GM21576 (cell line): ENCODE results near the gene DNASE1L3.

Source experiments
- ATAC-seq: cut with Tn5 transposase; IDR thresholded peaks from one replicate; pipeline ENCODE4 v1.9.1; 2021; ENCODE audit warnings: mild to moderate bottlenecking, moderate library complexity; ENCODE audit not compliant: unreplicated experiment

Gene DNASE1L3

DNA sequence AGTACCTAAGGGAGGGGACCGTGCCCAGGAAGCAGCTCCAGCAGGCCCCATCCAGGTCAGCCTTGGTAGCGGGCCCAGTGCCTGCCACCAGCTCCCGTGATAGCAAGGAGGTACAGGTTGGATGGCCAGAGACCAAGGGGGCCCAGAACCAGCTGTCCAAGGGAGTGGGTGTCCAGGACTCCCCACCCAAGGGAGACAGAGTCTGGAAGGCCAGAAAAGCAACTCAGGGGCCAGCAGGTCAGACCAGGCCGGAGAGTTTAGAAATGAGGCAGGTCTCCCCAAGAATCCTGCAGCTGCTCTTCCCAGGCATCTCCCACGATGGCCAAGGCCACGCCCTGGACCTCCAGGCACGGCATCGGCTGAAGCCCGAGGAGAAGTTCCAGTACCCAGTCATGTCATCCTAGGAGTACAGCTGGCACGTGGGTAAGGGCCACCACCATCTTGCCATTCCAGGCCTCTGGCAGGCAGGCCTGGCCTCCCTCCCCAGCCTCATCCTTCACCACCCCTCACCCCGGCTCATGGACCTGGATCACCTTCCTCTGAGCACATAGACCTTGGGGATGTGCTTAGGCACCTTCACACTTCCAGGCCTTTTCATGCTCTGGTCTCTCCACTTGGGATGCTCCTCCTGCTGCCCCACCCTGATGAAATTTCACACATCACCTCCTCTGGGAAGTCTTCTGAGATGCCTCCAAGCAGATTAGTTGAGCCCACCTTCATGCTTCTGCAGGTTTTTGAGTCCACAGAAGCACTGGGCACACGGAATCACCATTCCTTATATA lies 30.5 kb downstream of the DNASE1L3 start:
- ATAC-seq = no peak

DNA sequence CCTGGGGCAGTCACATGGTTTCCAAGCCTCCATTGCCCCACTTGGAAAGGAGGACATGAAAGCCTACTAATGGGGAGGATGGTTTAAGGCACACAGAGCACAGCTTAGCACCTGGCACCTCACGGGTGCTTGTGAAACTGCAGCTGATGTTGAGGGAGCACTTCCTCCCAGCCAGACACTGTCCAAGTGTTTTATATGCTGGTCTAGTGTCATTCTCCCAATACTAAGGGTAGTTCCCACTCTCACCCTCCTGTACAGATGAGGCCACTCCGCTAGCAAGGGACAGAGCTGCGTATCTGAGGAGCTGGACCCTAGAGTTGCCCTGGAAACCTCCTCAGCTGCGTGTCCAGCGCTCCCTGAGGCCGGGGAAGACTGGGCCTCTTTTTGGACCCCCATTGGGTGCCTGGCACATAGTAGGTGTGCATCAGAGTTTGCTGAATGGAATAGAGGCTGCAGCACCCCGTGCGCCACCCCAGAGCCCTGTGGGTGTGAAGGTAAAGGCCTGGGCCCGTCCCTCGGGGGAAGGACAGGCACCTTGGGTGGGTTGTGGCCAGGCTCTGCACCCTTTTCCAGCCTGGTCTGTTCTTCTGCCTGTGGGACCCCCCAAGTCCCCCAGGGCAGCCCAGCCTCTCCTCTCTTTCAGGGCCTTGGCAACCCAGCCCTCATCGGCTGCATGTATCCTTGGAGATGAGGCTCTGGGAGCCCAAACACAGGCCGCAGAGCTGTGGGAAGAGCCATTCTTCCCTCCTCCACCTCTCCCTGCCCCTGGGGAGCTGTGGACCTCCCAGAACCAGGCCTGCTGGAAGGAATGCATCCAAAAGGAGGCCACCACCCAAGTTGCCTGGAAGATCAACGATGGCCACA lies 31.3 kb downstream of the DNASE1L3 start:
- no peak for ATAC-seq

DNA sequence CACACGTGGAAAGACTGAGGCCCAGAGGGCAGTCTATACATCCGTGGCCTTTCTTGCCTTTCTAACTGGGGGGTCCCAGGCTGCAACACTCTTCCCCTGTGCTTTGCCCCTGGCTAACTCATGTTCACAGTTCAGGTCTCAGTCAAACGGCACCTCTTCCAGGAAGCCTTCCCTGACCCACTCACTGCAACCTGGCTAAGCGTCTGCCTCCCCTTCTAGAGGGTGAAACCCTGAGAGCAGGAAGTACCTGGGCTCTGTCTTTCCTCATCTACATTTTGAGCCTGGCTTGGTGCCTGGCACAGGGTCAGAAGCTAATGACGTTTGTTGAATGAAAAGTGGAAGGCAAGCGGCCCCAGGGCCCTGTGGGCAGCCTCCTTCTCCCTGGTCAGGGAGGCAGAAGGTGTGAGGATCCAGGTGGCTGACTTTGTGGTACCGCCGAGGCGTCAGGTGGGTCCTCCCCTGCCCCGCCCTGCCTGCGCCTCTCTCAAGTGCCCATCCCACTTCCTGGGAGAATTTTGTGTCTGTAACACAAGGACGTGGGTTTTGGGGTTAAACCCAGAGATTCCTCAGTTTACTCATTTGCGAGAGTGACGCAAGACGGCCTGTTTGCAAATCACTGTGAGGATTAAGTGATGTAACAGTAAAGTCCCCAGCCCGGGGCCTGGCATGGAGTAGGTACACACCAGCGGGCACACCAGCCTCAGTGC lies 32.1 kb downstream of the DNASE1L3 start:
- no peak for ATAC-seq

DNA sequence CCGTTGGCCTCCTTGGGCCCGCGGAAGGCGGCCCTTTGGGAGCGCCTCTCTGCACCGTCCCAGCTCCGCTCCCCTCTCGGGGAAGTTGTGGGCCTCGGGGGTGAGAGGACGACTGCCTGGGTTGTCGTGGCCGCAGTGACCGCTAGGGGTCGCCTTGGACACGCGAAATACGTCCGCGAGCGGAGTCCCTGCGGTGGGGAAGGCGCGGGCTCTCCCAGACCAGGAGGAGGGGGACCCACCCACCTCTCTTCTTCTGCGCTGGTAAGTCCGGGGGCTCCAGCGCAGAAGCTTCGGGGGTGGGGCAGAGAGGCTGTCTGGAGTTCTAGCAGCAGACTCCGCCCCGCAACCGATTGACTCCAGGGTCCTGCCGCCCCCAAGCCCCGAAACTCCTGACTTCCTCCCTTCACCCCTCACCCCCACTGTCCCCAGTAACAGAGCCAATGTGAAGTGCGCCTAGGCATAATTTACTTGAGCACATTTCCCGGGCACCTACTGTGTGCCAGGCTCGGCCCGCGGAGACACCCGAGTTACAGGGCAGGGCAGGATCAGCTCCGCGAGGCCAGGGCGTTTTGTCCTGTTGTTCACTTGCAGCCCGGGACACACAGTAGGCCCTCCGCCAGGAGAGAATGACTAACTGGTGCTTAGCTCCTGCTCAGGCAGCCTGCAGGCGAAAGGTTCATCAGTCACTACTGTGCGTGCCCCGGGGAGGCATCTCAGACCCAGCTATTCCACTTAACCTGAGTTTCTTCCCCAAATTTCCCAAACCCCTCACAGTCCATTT lies 32.8 kb downstream of the DNASE1L3 start:
- ATAC-seq = peak; percentile 67

DNA sequence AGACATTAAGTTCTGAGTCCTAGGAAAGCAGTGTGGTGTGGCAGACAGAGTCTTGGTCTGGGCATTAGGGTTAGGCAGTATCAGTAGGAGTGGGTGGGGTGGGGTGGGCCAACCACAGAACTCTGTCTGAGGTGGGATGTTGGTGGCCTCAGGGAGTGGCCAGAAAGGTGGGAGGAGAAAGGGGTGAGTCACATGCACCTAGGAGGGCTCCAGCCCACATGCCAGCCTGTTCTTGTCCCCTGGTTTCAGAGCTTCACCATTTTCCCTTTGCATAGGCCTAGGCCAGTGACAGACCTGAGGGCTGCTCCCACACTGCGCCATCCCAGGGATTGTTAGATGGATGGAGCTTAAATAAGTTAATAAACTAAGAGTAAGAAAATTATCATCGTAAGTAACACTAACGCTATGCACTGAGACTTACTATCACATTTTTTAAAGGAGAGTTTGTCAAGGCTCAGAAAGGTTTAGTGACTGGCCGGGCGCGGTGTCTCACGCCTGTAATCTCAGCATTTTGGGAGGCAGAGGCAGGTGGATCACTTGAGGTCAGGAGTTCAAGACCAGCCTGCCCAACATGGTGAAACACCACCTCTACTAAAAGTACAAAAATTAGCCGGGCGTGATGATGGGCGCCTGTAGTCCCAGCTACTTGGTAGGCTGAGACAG lies 33.8 kb downstream of the DNASE1L3 start:
- no peak for ATAC-seq

DNA sequence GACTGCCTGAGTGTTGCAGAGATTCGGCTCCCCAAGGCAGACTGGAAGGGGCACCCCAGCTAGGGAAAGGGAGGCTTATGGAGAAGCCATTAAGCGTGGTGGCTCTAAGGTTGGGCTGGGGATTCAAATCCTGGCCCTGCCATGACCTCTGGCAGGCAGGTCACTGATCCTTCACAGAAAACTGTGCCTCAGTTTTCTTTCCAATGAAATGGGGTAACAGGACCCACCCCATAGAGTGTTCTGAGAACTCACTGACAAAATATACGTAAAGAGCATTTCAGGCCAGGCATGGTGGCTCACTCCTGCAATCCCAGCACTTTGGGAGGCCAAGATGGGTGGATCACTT lies 34.6 kb downstream of the DNASE1L3 start:
- no peak for ATAC-seq

DNA sequence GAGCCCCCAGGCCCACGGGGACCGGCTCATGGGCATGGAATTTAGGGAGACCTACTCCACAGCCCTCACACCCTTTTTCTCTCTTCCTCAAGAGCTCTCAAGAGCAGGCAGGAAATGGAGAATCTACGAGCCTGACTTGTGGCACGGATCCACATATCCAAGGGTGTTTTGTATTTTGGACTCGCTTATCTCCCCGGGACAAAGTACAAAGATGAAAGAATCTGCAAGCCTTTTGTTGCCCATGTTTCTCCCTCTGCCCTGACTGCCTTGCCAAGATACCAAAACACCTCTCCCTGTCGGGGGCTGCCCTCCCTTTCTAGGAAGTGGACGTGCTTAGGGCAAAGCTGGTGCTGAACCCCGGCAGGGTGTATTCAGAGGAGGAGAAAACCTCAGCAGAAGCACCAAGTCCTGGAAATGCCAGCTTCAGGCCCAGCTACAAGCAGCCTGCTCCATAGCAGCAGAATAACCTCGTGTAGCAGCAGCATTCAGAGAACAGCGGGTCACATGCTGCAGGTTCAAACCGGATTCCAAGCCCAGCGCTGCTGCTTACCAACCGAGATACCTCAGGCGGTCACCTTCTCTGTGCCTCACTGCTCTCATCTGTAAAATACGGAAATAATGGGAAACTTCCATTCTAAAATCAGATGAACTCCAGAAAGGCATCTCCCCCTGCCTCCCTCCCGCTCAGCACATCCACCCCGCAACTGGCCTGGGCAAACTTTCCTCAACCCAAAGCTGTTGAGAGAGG lies 35.2 kb downstream of the DNASE1L3 start:
- ATAC-seq = no peak

DNA sequence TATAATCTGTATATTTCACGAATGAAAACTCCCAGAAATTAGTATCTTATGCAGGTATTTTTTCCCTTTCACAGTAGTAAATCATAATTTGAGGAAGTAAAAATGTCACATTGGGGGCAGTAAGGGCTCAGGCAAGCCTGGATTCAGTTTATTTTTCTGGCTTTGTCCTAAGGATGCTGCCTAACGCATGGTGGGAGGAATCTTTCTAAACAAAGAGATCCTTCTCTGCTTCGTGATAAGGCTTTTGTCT lies 35.7 kb downstream of the DNASE1L3 start:
- no peak for ATAC-seq

DNA sequence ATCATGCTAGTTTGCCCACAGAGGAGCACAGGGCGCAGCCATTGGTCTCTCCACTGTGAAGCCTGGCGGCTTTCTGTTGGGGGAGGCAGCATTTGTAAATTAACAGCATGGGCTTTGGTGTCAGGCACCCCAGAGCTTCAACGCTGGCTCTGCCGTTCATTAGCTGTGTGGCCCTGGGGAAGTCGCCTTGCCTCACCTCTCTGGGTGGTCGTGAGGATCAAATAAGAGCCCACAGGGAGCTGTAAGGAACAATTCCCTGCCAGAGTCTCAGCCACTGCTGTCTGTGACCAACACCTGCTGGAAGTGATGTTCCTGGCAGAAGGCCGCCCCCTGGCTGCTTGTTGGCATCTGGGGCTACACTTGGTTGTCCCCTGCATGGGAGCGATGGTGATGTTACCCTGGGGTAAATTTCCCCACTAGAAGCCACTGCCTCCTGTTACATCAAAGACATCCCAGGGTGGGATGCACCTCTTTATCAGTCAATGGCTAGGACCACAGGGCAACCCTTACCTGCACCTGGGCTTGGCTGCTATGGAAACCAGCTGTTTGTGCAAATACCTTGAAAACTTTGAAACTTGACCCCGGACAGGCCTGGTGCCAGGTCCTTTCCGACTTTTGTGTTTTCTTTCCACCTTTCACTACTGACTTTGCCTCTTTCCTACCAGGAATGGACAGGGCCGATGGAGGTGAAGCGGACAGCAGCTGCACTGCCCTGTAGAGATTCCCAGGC lies 36.9 kb downstream of the DNASE1L3 start:
- peak; percentile 61 for ATAC-seq

DNA sequence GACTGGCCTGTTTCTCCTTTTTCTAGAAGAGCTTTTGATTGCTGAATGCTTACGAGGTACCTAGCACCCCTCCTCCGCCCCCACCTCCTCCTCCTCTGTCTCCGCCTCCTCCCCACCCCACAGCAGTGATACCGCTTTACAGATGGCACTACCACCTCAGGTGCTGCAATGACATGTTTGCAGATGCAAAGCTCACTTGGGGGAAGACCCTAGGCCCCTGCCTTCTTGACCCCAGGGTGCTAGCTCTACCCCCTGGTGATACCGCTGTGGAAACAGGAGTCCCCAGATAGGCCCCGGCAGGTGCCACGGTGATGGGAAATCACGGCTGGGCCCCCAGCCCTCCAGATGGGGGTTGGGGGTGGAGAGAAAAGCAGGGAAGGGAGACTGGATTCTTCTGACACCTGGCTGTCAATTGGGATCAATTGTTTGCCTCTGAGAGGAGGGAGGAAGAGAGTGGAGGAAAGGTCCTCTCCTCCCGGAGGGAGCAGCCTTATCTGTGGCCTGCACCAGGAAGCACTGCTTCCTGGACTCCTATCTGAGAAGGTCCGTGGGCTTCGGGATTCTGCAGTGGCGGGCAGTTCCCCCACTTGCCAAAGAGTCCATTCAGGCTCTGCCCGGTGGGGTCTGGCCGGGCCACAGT lies 37.6 kb downstream of the DNASE1L3 start:
- ATAC-seq = no peak

DNA sequence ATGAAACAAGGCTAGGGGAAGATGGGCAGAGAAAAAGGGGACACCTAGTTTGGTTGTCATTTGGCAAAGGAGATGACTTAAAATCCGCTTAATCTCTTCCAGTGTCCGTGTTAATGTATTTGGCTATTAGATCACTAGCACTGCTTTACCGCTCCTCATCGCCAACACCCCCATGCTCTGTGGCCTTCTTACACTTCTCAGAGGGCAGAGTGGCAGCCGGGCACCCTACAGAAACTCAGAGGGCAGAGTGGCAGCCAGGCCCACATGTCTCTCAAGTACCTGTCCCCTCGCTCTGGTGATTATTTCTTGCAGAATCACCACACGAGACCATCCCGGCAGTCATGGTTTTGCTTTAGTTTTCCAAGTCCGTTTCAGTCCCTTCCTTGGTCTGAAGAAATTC lies 39.6 kb downstream of the DNASE1L3 start:
- no peak for ATAC-seq

DNA sequence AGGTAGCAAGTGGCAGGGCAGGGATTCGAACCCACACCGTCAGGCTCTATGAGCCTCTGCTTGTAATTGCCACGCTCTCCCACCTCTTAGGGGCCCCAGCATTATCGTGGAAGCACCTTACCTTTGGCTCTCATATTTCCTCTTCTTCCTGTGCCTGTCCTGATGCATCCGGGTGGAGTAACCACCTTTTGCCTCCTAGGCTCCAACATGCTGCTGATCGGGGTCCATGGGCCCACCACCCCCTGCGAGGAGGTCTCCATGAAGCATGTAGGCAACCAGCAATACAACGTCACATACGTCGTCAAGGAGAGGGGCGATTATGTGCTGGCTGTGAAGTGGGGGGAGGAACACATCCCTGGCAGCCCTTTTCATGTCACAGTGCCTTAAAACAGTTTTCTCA lies 40.4 kb downstream of the DNASE1L3 start:
- no peak for ATAC-seq

DNA sequence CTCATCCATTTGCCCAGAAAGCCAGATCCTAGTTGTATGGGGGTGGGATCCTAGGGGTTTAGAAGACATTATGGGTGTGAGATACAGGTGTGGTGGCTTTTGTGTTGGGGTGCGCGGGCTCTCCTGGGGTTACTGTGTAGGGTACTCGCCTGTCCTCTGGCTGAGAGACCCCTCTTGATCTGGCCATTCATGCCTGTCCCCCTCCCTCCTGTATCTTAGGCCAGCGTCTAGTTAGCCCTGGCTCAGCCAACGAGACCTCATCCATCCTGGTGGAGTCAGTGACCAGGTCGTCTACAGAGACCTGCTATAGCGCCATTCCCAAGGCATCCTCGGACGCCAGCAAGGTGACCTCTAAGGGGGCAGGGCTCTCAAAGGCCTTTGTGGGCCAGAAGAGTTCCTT lies 41.4 kb downstream of the DNASE1L3 start:
- no peak for ATAC-seq

DNA sequence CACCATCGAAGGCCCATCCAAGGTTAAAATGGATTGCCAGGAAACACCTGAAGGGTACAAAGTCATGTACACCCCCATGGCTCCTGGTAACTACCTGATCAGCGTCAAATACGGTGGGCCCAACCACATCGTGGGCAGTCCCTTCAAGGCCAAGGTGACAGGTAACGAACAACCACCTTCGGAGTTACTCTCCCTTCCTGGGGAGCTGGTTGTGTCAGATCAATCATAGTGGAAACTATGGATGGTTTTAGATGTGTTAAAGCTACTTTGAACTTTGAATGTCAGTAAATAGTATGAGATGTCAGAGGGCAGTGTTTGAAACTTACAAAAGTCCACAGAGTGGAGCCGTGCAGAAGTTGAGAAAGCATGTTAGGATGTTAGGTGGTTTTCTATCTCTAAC lies 42.3 kb downstream of the DNASE1L3 start:
- no peak for ATAC-seq

DNA sequence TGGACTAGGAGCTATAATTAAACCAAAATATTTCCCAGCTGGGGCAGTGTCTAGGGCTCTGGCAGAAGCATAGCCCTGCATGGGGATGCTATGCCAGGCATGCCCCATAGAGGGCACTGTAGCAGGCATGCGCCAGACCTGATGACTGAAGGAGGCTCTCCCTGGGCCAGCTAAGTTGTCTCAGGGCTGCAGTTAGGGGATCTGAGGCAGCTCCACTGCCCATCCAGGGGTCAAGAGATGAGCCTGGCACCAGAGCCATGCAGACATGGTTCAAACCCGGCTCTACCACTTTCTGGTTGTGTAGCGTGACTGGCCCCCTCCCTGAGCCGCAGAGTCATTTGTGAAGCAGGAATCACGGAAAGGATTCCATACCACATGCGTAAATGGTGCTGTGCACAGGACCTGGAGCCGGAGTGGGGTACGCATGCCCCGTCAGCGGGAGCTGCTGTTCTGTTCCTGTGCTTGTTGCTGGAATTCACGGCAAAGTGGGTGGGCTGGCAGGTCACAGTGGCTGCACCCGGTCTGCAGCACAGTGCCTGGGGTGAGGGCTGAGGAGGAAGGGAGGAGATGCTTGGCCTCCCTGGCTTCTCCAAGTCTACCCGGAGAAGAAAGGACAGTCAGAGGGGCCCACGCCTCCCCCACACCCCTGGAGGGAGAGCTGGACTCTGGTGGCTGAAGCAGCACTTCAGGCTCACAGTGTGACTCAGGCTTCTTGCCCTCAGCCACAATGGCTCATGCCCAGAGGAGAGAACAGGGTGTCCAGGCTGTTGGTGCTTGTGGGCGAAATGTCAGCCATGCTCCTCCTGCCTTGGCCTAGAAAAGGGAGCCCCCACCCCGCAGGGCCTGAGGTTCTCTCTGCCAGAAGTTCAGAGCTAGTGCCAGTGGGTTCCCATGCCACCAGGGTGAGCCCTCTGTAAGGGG lies 43.1 kb downstream of the DNASE1L3 start:
- ATAC-seq = no peak

DNA sequence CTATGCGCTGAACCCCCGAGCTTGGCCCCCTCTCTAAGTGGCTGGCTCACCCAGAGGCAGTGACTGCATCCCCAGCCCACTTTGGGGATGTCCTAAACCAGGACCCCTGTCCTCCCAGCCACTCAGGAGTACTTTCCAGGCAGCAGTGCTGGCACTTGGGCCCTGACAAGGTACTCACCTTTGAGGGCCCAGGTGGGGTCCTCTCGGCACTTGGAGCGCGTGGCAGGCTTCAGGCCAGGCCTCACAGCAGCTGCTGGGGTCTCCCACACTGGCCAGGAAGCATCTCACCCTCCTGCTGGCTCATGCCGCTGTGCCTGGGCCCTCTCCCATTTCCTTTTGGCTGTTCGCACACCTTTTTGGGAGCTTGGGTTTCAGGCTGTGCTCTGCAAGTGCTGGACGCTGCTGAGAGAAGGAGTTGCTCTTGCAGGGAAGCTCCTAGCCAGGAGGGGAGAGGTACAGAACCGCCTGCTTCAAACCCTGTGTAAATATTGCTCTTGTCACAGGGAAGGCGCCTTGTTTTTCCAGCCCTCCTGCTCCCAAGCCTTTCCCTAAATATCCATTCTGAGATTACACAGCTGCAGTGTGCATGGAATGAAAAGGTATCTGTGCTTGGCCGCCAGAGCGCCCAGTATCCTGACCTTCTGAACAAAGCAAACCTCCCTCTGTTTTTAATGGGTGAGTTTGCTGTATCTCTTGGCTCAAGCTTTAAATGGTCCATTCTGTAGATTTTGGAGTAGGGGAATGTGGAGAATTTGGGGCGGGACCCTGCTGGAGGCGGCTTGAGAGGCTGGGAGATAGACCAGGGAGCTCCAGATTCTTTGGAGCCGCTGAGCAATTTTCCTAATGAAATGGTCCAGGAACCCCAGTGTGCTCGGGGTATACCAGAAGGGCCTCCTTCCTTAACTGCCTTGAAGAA lies 45.6 kb downstream of the DNASE1L3 start:
- ATAC-seq = no peak
